Fibroblast of the aortic adventitia (primary cell): ENCODE data around the gene ADGRB3. TPM values are rescaled to one million over a fixed set of nuclear protein-coding genes. Genes with fewer than 3 reads are reported as not detected.

Experiments used
- DNase-seq: peaks from one replicate; pipeline ENCODE4 v3.0.0-alpha.2; 2010; ENCODE audit warnings: low read depth
- H3K4me3 ChIP-seq: 2 replicates; pipeline ENCODE4 v1.5.1; 2011; ENCODE audit warnings: low read depth, mild to moderate bottlenecking, control low read depth, low read length, moderate library complexity
- CTCF ChIP-seq: IDR thresholded peaks from 2 replicates; pipeline ENCODE4 v1.5.1; 2011; ENCODE audit warnings: mild to moderate bottlenecking, low read length, control low read depth, inconsistent platforms; ENCODE audit not compliant: insufficient read depth
- total RNA-seq: library from RNA; depleted of rRNA; stranded (reverse); fragments of >200 nt; gene quantifications from 2 replicates; pipeline ENCODE4 v1.2.3, GENCODE V29; 2012; ENCODE audit warnings: low replicate concordance

Gene ADGRB3
- total RNA-seq, 1 donor = 1.4 TPM

DNA sequence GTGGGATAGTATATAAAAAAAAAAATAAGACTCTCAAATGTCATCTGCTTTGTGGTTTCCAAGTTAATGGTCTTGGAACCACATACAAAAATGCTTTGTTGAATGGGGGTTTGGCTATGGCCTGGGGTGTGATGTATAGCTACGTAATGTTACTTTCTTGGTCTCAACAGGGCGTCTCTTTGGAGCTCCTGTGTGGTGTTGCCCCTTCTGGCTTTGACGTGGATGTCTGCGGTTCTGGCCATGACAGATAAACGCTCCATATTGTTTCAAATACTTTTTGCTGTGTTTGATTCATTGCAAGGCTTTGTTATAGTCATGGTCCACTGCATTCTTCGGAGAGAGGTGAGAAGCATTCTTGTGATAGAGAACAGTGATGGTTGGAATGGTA lies 704.1 kb downstream of the ADGRB3 start:
- TF ChIP-seq CTCF = no peak
- no peak for DNase-seq
- no peak overlapping the region for H3K4me3 ChIP-seq

- TF ChIP-seq CTCF = no peak
- no peak for DNase-seq
Measured at GRCh38 chr6:69340196-69340595, 705.1 kb downstream of the ADGRB3 start.

GRCh38 chr6:69343851-69344250 lies 708.8 kb downstream of the ADGRB3 start:
- DNase-seq = no peak
- no peak overlapping the region for H3K4me3 ChIP-seq
- no peak for TF ChIP-seq CTCF

More at GRCh38 chr6:69340196-69340595, 705.1 kb downstream of the ADGRB3 start:
- H3K4me3 ChIP-seq = no peak overlapping the region

DNA sequence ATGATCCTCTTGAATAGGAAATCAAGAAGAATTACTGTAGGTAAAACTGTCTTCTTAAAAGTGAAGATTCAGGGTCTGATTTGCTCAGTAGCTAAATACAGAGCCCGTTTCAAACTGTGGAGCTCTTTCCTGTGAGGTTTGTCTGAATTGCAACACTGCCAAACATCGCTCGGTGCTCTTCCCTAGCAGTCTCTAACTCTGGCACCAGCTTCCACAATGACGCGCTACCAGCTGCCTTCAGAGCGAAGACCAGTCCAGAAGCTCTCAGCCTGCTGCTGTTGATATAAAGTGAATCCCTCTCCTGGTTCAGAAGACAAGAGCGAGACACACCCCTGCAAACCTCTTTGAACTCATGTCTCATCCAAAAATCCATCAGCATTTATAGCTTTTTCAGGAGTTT lies 714.7 kb downstream of the ADGRB3 start:
- TF ChIP-seq CTCF = no peak
- H3K4me3 ChIP-seq = no peak overlapping the region
- no peak for DNase-seq

DNA sequence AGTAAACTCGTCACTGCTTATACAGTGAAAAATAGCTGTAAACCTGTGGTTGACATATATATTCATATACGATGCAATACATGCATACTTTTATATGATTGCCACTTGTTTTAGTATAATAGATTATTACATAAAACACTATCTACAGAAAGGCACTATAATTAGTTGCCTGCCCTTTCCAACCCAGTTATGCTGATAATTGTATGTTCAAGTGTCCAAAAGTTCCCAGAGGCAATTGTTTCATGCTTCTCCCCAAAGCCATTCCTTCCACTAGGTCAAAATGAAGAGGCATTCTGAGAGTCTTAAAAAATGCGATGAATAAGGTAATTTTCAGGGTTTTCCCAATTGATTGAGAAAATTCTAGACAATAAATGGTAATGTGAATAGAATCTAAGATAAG lies 727.1 kb downstream of the ADGRB3 start:
- no peak for DNase-seq
- no peak overlapping the region for H3K4me3 ChIP-seq
- no peak for TF ChIP-seq CTCF

DNA sequence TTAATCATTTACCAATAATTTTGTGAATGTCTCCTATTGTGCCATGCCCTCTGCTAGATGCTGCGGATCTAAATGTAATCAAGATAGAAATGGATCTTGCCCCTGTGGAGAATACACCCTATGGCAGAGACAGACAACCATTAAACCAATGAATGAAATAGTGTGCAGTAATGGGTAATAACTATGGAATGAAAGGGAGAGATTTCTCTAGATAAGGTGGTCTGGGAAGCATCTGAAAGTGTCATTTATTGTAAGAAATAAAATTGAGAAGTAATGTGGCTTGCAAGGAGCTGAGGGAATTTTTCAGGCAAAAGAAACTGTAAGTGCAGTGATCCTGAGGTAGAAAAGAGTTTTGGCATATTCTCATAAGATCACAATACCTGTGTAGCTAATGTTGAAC lies 731.7 kb downstream of the ADGRB3 start:
- no peak for TF ChIP-seq CTCF
- no peak for DNase-seq

GRCh38 chr6:69368613-69369012 lies 733.5 kb downstream of the ADGRB3 start:
- DNase-seq = no peak
- no peak for TF ChIP-seq CTCF
- no peak overlapping the region for H3K4me3 ChIP-seq

More for the DNA sequence above, 731.7 kb downstream of the ADGRB3 start:
- H3K4me3 ChIP-seq = no peak overlapping the region
